ENCODE data around the gene APIP. TPM values are rescaled to one million over a fixed set of nuclear protein-coding genes. Genes with fewer than 3 reads are reported as not detected.
"Not testable (repeated sequence)": the region's sequence is repeated elsewhere in the genome, so short reads cannot be mapped to it uniquely, and the experiment has no call there.

APIP gene
- polyA plus RNA-seq, 1 of the 3 experiments (the other 2 are of a cell fraction): 21.3 TPM

DNA sequence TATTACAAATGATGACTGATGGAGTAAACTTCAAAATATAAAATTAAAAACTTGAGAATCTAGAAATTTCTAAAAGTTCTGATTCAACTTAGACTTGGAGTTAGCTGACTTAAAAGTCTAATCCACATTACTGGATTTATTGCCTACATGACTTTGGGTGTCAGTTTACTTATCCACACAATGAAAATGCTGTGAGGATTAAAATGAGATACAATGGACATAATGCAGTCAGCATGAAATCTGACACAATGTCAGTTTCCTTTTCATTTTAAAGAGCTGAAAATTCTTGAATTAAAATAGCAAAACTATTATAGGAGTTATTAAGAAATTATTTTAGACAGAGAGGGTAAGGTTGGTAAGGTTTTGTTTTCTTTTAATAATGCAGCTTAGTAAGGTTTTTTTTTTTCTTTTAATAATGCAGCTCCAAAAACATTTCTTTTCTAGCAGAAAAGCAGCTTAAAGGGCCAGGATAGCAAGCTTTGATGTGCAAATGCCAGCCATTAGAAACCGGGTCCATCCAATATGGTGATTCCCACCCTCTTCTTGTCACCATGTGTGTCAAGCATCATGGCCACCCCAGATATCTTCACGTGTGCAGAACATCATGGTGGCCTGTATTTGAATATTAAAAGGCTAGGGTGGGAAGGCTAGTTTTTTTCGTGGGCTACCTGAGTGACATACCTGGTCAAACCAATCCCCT, 18.9 kb downstream of the APIP start:
- Histone ChIP-seq H3K9ac (no peak overlapping the region), H3K79me2 (ENCODE audit: insufficient read depth) (peaks cover 32% of the 10 kb centered on the region), H4K20me1 (ENCODE audit: insufficient read depth) (no peaks in the 10 kb centered on the region), H3K4me3 (ENCODE audit: low read depth in 2 of 2, low read length in 1 of 2) (no peak overlapping the region), H3F3A (replicated peaks; ENCODE audit: insufficient read depth) (no peaks in the 10 kb centered on the region), H3K4me2 (no peak overlapping the region), H2AFZ (ENCODE audit: low read depth) (no peak overlapping the region), H3K36me3 (replicated peaks in 1 of 2; ENCODE audit: control insufficient read depth in 1 of 2, insufficient read depth in 2 of 2, low read length in 1 of 2) (no peaks in the 10 kb centered on the region), H3K9me2 (no peaks in the 10 kb centered on the region), H3K27ac (ENCODE audit: low read depth in 2 of 2, low read length in 1 of 2) (no peak overlapping the region), H3K9me3 (peaks cover 14% of the 10 kb centered on the region), H3K27me3 (ENCODE audit: insufficient read depth) (no peaks in the 10 kb centered on the region), H3K4me1 (ENCODE audit: control insufficient read depth in 1 of 2, insufficient read depth in 2 of 2, low read depth in 1 of 2, low read length in 1 of 2) (no peaks in the 10 kb centered on the region)
- no peak for DNase-seq
- ChIA-PET POLR2A (no interaction called here), CTCF (interaction anchor here (0.7 to 7.0 kb wide), 4 partner anchors 12 to 515 kb away, joined by 3 to 30 read pairs (median 4); partner anchors contain the start of gene APIP)
- 90% methylated on average over 3 of the region's 3 CpGs for WGBS (ENCODE audit: low lambda C conversion rate)
- no peak for TF ChIP-seq FOSL2 (IDR thresholded peaks at IDR 0.05; ENCODE audit: borderline replicate concordance, low read depth)
- TF ChIP-seq RCOR1 (IDR thresholded peaks at IDR 0.05; ENCODE audit: low read length): no peak
- TF ChIP-seq EZH2phosphoT487 (IDR thresholded peaks at IDR 0.05; ENCODE audit: borderline replicate concordance, low read depth): no peak
- TF ChIP-seq MXI1 (IDR thresholded peaks at IDR 0.05; ENCODE audit: low read depth, low read length): no peak
- TF ChIP-seq ELF1 (IDR thresholded peaks at IDR 0.05): no peak
- no peak for TF ChIP-seq FOXM1 (IDR thresholded peaks at IDR 0.05; ENCODE audit: low read depth)
- no peak for TF ChIP-seq MEF2A (IDR thresholded peaks at IDR 0.05; ENCODE audit: borderline replicate concordance, low read depth)
- TF ChIP-seq, protein P1, sequence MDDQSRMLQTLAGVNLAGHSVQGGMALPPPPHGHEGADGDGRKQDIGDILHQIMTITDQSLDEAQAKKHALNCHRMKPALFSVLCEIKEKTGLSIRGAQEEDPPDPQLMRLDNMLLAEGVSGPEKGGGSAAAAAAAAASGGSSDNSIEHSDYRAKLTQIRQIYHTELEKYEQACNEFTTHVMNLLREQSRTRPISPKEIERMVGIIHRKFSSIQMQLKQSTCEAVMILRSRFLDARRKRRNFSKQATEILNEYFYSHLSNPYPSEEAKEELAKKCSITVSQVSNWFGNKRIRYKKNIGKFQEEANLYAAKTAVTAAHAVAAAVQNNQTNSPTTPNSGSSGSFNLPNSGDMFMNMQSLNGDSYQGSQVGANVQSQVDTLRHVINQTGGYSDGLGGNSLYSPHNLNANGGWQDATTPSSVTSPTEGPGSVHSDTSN (IDR thresholded peaks at IDR 0.05): no peak
- TF ChIP-seq YY1 (IDR thresholded peaks at IDR 0.05; ENCODE audit: low read depth): no peak
- TF ChIP-seq, protein P2, sequence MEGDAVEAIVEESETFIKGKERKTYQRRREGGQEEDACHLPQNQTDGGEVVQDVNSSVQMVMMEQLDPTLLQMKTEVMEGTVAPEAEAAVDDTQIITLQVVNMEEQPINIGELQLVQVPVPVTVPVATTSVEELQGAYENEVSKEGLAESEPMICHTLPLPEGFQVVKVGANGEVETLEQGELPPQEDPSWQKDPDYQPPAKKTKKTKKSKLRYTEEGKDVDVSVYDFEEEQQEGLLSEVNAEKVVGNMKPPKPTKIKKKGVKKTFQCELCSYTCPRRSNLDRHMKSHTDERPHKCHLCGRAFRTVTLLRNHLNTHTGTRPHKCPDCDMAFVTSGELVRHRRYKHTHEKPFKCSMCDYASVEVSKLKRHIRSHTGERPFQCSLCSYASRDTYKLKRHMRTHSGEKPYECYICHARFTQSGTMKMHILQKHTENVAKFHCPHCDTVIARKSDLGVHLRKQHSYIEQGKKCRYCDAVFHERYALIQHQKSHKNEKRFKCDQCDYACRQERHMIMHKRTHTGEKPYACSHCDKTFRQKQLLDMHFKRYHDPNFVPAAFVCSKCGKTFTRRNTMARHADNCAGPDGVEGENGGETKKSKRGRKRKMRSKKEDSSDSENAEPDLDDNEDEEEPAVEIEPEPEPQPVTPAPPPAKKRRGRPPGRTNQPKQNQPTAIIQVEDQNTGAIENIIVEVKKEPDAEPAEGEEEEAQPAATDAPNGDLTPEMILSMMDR (IDR thresholded peaks at IDR 0.05): no peak
- TF ChIP-seq POLR2AphosphoS5 (IDR thresholded peaks at IDR 0.05; ENCODE audit: low read depth, low read length): no peak
- TF ChIP-seq, protein P3, sequence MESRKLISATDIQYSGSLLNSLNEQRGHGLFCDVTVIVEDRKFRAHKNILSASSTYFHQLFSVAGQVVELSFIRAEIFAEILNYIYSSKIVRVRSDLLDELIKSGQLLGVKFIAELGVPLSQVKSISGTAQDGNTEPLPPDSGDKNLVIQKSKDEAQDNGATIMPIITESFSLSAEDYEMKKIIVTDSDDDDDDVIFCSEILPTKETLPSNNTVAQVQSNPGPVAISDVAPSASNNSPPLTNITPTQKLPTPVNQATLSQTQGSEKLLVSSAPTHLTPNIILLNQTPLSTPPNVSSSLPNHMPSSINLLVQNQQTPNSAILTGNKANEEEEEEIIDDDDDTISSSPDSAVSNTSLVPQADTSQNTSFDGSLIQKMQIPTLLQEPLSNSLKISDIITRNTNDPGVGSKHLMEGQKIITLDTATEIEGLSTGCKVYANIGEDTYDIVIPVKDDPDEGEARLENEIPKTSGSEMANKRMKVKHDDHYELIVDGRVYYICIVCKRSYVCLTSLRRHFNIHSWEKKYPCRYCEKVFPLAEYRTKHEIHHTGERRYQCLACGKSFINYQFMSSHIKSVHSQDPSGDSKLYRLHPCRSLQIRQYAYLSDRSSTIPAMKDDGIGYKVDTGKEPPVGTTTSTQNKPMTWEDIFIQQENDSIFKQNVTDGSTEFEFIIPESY (IDR thresholded peaks at IDR 0.05; ENCODE audit: borderline replicate concordance, low read depth): no peak

- H3F3A ChIP-seq (replicated peaks; ENCODE audit: insufficient read depth); H3K27ac ChIP-seq (ENCODE audit: low read depth in 2 of 2, low read length in 1 of 2); DNase-seq; H4K20me1 ChIP-seq (ENCODE audit: insufficient read depth); H3K4me3 ChIP-seq (ENCODE audit: low read depth in 2 of 2, low read length in 1 of 2); H3K4me2 ChIP-seq; POLR2A ChIA-PET; H2AFZ ChIP-seq (ENCODE audit: low read depth); H3K27me3 ChIP-seq (ENCODE audit: insufficient read depth); H3K9me2 ChIP-seq; H3K9ac ChIP-seq; H3K36me3 ChIP-seq (replicated peaks in 1 of 2; ENCODE audit: control insufficient read depth in 1 of 2, insufficient read depth in 2 of 2, low read length in 1 of 2); H3K4me1 ChIP-seq (ENCODE audit: control insufficient read depth in 1 of 2, insufficient read depth in 2 of 2, low read depth in 1 of 2, low read length in 1 of 2): not testable (repeated sequence)
- CTCF ChIA-PET: interaction anchor here (7.0 kb wide), 1 partner anchor 310 kb away, joined by 30 read pairs; no protein-coding TSS in a partner anchor
- Histone ChIP-seq H3K79me2 (ENCODE audit: insufficient read depth) (peaks cover 21% of the 10 kb centered on the region; the same call in 1 of the 2 replicates), H3K9me3 (peaks cover 14% of the 10 kb centered on the region)
- WGBS (ENCODE audit: low lambda C conversion rate): 98% methylated on average over 3 of the region's 3 CpGs
Observed at GRCh38 chr11:34896191-34896590, 20.0 kb downstream of the APIP start.

All from SK-N-SH (cell line).